IPS-18c (cell line): ENCODE measurements around the gene PEAR1.

Experiments
- H3K4me3 ChIP-seq: 2 replicates; pipeline ENCODE4 v1.7.0; 2013; ENCODE audit warnings: low read depth, mild to moderate bottlenecking, low read length, moderate library complexity; ENCODE audit not compliant: insufficient read depth
- H3K9me3 ChIP-seq: one replicate; pipeline ENCODE4 v1.6.1; 2013; ENCODE audit warnings: mild to moderate bottlenecking, low read length, moderate library complexity; ENCODE audit not compliant: control insufficient read depth, insufficient read depth

The PEAR1 gene

DNA sequence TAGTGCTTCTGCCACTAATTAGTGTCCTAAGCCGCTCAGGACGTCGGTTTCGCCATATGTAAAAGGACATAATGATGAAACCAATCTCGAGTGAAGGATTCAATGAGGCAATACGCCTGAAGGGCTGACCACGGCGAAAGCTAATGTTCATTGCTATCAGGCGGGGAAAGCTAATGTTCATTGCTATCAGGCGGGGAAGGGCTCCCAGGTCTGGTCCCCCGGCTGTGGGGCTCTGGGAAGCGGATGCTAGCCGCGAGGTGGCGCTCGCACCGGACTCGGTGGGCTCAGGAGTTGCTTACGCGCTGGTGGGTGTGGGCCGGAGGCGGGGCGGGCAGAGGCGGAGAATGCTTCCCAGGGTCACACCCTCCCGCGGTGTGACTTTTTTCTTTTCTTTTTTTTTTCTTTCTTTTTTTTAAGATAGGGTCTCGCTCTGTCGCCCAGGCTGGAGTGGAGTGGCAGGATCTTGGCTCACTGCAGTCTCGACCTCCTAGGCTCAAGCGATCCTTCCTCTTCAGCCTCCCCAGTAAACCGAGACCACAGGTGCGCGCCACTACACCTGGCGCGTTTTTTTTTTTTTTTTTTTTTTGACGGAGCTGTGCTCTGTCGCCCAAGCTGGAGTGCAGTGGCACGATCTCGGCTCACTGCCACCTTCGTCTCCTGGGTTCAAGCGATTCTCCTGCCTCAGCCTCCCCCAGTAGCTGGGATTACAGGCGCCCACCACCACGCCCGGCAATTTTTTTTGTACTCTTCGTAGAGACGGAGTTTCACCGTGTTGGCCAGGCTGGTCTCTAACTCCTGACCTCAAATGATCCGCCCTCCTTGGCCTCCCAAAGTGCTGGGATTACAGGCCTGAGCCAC lies 1.1 kb upstream of the PEAR1 start:
- H3K4me3 ChIP-seq = peak overlapping the region; percentile 10; the same call in 1 of the 2 replicates
- no peaks in the 10 kb centered on the region for H3K9me3 ChIP-seq

DNA sequence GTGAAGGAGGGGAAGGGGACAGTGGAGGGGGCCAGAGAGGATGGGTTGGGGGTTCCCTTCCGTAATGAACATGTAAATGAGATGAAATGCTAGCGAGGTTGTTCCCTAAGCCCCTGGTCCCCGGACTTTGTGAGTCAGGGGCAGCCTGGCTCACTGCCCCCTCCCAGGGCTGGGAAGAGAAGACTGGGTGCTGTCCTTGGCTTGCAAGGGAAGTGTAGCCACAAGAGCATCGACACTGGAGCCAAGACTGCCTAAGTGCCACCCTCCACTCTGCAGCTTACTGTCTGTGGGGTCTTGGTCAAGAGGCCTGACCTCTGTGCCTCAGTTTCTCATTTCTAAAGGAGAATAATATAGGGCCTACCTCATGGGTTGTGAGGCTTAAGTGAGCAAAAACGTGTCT lies 483 bp downstream of the PEAR1 start:
- no peaks in the 10 kb centered on the region for H3K9me3 ChIP-seq
- H3K4me3 ChIP-seq = peak overlapping the region; percentile 40; the same call in 1 of the 2 replicates

DNA sequence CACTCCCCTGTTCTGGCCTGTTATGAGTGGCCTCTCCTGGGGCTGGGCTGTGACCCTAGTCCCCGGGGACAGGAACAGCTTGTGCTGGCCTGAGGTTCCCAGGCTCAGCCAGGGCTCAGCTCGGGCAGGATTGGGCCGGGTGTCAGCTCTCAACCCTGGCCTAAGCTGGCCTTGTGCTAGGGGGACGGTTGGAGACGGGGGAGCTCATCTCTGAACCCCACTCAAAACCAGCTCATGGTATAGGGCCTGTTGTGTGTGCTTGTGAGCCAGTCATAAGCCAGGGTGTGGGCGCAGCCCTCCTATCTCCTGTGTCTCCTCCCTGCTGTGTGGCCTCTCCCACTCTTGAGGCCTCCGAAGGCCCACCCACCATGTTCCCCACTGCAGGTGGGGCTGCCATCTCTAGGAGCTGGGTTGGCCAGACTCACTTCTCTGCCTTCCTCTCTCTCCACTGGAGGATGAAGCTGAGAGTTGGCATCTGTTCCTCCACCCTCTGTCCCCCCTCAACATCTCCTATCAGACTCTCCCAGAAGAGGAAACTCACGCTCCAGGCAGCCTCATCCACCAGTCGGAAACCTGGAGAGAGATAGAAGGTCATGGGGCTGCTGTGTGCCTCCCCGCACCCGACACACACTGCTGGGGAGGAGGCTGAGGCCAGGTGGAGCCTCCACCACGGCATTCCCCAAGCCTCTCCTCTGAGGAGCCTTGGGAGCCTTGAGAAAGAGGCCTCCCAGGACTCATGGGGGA lies 1.4 kb downstream of the PEAR1 start:
- Histone ChIP-seq H3K4me3 (no peak overlapping the region), H3K9me3 (no peaks in the 10 kb centered on the region)

DNA sequence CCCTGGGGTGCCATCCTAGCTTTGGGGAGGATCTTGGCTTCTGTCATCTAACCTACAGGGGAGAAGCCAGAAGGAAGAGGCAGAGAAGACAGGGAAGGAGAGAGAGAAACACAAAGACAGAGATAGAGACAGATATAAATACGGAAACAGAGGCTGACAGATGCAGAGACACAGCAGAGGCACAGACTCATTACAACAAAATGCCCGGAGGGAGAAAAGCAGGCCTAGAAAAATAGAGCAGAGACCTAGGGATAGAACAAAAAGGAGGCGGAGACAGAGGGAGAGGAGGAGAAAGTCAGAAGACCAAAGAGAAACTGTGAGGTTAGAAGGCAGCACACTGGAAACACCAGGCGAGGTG lies 1.9 kb downstream of the PEAR1 start:
- H3K4me3 ChIP-seq = no peak overlapping the region
- no peaks in the 10 kb centered on the region for H3K9me3 ChIP-seq

DNA sequence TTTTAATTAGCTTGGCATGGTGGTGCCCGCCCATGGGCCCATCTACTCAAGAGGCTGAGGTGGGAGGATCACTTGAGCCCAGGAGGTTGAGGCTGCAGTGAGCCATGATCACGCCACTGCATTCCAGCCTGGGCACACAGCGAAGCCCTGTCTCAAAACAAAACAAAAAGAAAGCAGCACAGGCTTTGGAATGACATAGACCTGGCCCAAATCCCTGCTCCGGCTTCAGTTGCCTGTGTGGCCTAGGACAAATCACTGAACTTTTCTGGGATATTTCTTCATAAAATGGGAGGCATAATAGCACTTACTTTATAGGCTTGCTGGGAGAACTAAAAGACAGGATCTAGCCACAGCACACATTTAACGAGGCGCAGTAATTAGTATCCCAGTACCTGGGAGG lies 2.4 kb downstream of the PEAR1 start:
- Histone ChIP-seq H3K4me3 (no peak overlapping the region), H3K9me3 (no peaks in the 10 kb centered on the region)

DNA sequence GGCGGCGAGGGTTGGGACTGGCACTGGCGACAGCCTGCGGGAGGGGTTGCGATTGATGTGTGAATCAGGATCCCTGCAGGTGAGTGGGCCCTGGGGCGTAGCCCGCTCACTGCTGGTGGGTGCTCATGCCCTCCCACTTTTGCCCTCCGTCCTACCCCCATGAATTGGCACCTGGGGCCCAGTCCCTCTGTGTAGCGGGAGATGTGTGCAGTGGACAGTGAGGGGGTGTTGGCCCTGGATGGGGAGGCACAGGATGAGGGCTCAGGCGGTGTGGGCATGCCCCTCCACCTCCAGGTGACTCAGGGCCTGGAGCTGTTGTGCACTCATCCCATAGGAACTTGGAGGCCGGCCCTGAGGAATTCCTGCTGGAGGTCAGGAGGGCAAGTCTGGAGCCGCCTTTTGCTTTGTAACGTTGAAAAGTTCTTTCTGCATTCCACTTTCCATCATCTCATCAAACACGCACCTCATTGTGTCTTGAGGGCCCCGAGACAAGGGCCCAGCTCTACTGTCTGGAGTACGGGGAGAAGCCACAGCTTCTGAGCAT lies 3.0 kb downstream of the PEAR1 start:
- H3K9me3 ChIP-seq = no peaks in the 10 kb centered on the region
- H3K4me3 ChIP-seq = no peak overlapping the region

DNA sequence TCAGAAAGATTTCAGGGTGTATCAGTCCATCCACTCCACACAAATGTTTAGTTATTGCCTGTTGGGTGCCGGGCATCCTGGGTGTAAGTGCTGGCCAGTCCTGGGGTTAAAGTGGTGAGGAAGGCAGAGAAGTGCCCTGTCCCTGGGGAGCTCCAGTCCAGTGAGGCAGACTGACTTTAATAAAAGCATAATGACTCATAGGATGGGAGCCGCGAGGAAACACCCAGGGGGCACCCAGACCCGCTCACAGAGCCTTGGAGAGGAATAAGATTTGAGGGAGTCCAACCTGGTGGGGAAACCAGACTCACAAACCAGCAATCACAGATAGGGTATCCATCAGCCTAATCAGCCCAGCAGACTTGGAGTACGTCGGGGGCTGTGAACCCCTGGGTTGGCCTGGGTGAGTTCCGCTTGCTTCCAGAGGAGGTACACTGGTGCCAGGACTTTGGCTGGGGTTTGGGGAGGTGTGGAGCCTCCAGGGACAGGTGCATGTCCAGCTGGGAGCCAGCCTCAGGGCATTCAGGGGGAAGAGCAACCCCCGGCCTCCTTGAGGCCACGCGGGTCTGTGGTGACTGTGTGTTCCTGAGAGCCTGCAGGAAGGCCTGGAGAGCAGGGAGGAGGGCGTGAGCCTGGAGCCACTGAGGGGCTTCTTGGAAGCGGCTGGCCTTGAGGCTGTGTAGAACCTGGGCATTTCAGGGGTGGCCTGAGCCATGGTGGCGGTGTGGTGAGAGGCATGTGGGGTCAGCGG lies 3.7 kb downstream of the PEAR1 start:
- Histone ChIP-seq H3K9me3 (no peaks in the 10 kb centered on the region), H3K4me3 (no peak overlapping the region)

DNA sequence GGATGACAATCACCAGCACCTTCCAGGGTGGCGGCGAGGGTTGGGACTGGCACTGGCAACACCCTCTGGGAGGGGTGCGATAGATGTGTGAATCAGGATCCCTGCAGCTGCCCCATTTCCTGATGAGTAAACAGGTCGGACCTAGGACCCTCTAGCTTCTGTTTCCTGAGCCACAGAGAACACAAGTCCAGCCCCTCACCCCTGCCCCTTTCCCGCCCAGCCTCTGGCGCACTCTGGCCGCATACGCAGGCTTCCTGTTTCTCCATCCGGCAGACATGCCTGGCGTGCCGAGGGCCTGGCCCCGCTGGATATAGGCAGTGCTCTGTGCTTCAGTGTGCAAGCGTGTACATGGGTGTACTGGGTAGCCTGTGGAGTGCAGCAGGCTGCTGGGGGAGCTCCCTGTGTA lies 4.6 kb downstream of the PEAR1 start:
- Histone ChIP-seq H3K9me3 (no peaks in the 10 kb centered on the region), H3K4me3 (no peak overlapping the region)

DNA sequence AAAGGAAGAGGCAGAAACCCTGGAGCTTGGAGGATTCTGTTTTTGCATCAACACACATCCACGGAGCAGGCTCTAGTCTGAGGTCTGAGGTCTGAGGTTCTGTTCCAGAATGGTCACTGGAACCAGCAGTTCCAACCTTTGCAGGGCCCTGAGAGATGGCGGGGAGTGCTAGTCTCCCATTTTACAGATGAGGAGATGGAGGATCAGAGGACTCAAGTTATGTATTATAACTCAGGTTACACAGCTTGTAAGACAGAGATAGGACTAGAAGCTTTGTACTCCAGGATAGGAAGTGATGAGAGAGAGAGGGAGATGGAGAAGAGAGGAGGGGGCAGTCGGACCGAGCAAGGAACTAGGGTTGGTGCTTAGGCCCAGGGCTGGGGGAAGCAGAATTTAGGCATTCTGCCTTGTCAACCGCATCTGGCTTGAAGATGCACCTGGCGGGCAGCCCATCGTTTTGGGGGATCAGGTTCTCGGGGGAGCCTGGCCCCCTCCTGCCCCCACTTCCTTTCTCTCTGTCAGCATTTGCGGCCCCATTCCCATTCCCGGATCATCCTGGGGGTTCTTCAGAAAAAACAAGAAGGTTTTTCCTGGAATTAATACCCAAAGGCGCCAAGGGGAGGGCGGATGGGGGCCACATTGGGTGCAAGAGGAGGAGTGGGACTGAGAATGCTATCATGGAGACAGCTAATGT lies 5.6 kb downstream of the PEAR1 start:
- H3K9me3 ChIP-seq = no peaks in the 10 kb centered on the region
- no peak overlapping the region for H3K4me3 ChIP-seq

DNA sequence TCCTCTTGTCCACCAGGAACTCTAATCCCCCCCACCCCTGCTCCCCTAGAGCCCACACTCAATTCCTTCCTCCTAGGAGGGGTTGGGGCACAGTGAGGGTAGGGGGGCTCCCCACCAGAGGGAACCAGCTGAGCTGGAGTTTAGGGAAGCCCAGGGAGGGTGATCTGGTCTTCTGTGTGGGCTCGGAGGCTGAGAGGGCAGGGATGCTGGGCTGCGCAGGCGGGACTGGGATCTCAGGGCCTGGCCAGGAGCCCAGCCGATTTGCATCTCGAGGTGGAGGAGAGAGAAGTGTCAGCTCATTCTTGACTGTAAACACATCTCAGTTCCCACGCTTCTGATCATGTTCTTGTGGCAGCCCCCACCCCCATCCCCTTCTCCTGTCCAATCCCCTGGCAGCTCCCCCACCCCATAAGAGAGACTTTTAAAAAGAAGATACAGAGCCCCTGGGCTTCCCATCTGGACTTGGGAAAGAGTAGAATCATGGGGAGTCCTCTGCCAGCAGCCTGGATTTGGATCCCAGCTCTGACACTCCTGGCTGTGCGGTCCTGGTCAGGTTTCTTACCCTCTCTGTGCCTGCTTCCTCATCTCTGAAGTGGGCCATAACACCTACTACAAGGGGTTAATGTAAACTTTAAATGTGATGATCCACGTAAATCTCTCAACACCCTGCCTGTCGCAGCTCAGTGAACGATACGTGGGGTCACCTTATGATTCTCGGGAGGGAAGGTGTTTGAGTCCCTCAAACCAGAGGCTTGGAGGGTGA lies 6.6 kb downstream of the PEAR1 start:
- Histone ChIP-seq H3K4me3 (no peak overlapping the region), H3K9me3 (no peaks in the 10 kb centered on the region)

DNA sequence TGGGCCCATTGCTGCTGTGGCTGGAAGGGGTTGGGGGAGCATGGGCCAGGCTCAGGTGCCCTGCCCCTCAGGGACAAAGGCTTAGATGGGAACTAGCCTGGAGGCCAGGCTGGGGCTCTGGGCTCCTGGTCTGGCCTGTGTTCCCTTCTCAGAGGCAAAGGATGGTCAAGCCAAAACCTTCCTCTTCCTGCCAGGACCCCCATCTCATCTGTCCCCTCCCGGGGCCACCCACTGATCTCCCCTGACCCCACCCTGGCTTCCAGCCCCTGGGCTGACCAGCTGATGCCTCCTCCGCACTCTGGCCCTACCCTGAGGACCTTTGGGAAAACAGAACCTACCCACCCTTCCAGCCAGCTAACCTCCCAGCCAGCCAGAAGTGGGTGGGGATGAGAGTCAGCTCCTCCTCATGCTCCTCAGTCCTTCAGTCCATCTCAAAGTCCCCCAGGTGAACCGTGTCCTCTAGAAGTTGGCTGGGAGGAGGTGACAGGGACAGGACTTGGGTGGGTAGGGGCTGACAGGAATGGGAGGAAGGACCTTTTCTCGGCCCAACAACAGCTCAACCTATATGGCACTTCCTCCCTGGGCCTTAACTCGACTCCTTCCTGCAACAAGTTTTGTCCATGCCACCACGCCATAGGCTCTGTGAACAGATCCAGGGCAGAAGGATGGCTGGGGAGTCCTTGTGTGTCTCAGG lies 7.5 kb downstream of the PEAR1 start:
- no peaks in the 10 kb centered on the region for H3K9me3 ChIP-seq
- no peak overlapping the region for H3K4me3 ChIP-seq

DNA sequence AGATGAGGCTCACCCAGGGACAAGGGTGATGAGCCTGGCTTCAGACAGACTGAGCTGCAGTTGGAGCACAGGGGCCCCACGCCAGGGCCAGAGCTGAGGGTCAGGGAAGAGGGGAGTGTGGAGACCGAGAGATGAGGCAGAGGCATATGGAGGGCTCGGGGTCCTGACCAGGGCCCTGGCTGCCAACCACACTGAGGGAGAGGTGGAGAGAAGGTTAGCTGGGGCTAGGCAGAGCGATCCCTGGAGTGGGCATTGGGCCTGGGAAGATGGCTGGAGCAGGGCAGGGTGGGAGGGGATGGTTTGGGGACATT lies 8.0 kb downstream of the PEAR1 start:
- H3K9me3 ChIP-seq = no peaks in the 10 kb centered on the region
- H3K4me3 ChIP-seq = no peak overlapping the region

DNA sequence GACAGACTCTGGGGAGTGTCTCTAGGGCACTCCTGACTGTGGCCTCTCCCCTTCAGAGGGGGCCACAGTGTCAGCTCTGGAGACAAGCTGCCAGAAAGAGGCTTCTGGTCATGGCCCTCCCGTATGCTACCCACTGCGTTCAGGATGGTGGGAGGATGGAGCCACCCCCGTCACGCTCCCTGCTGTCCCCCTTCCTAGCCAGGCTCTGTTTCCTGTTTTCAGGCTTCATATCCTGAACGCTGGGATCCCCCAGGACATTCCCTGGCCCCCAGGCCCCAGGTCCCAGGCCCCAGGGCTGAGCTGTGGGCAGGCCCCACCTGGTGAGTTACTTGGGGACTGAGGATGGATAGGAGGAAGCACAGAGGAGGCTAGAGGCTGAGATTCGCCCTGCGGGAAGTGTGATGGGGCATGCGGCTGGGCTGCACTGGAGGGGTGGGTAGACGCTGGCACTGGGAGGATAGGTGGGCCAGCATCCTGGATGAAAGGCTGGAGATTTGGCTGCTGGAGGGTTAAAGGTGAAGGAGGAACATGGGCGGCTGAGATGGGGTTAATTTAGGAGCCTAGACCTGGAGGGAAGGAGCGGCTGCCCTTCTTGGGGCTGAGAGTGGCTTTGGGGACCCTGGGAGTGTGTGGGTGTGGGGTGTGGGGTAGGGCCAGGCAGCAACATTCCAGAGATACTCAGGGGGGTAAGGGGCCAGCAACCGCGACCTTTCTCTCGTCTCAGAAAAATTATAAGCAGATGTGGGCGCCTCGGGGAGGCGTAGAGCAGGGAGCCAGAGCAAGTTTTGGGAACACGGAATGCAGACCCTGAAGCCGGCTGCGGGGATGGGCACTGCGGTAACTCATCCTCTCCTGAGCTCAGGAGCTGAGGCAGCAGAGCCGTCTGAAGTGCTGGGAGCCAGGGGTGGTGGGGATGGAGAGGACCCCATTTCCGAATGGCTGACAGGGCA lies 8.7 kb downstream of the PEAR1 start:
- Histone ChIP-seq H3K4me3 (no peak overlapping the region), H3K9me3 (no peaks in the 10 kb centered on the region)

DNA sequence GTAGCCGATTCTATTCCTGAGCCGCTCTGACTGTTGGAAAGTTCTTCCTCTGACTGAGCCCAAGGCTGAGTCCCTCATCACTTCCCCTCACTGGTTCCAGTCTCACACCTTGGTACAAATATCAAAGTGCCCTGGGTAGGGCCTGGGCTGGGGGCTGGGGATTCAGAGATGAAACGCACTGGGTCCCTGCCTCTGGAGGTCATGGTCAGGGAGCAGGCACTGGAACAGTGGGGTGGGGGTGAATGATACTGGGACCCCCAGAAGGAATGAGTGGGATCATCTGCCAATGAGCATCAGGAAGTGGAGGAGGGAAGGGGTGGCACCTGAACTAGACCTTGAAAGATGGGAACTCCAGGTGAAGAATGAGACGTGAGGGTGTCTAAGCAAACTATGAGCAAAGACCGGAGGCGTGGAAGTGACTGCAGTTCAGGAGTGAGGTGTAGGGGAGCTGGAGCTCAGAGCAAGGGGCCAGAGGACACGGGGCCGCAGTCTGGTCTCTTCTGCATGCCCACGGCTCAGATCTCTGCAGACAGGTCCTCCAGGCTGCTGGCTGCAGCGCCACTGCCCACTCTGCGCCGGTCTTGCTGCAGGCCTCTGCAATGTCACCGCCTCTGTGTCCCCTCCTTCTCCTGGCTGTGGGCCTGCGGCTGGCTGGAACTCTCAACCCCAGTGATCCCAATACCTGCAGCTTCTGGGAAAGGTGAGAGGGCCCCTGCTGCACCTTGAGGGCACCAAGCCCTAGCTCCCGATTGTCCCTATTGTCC lies 10.0 kb downstream of the PEAR1 start:
- H3K9me3 ChIP-seq = no peaks in the 10 kb centered on the region
- H3K4me3 ChIP-seq = no peak overlapping the region
